Measurements from ENCODE around the gene C14orf93.
"Not testable (repeated sequence)": the region's sequence is repeated elsewhere in the genome, so short reads cannot be mapped to it uniquely, and the experiment has no call there.

The C14orf93 gene

DNA sequence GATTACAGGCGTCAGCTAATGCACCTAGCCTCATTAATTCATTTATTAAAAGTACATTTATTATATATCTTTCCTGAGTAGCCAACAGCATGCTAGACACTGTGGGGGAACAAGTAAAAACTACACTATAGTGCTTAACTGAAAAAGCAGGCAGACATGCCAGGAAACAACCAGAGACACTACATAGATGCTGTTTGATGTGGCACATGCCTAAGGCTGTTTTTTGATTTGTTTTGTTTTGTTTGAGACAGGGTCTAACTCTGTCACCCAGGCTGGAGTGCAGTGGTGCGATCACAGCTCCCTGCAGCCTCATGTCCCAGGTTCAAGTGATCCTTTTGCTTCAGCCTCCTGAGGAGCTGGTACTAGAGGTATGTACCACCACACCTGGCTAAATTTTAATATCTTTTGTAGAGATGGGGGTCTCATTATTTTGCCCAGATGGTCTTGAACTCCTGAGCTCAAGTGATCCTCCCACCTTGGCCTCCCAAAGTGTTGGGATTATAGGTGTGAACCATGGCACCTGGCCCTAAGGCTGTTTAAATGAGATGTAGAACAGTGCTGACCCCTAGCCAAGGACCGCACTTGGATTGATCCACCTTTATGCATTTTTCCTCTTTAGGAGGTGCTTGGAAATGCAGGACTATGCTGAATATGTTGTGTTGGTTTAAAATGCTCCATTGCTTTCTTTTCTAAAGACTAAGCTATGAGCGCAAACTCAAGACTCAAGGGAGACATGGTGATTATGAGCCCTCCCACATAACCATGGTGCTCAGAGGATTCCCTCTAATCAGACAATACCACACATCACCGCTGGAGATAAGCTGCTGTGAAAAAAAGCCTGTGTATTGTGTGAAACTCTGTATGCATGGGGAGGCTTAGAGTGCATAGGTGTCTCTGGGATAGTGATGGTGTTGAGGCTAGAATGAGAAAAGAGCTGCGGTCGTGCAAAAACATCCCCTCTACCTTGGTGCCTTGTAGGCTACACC, 10.5 kb upstream of the C14orf93 start:
- Histone ChIP-seq H3K36me3 (no peaks in the 10 kb centered on the region), H3K4me3 (ENCODE audit: low read depth in 1 of 2, low read length in 1 of 2) (no peak overlapping the region), H3K4me1 (ENCODE audit: control insufficient read depth in 1 of 2, insufficient read depth in 1 of 2, low read depth in 1 of 2, low read length in 1 of 2) (peaks cover 5 to 9% of the 10 kb centered on the region in 2 experiments), H3K27ac (no peak overlapping the region), H3K9me3 (no peaks in the 10 kb centered on the region), H3K27me3 (no peaks in the 10 kb centered on the region)
- TF ChIP-seq, protein P1, sequence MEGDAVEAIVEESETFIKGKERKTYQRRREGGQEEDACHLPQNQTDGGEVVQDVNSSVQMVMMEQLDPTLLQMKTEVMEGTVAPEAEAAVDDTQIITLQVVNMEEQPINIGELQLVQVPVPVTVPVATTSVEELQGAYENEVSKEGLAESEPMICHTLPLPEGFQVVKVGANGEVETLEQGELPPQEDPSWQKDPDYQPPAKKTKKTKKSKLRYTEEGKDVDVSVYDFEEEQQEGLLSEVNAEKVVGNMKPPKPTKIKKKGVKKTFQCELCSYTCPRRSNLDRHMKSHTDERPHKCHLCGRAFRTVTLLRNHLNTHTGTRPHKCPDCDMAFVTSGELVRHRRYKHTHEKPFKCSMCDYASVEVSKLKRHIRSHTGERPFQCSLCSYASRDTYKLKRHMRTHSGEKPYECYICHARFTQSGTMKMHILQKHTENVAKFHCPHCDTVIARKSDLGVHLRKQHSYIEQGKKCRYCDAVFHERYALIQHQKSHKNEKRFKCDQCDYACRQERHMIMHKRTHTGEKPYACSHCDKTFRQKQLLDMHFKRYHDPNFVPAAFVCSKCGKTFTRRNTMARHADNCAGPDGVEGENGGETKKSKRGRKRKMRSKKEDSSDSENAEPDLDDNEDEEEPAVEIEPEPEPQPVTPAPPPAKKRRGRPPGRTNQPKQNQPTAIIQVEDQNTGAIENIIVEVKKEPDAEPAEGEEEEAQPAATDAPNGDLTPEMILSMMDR (IDR thresholded peaks at IDR 0.05) = no peak

DNA sequence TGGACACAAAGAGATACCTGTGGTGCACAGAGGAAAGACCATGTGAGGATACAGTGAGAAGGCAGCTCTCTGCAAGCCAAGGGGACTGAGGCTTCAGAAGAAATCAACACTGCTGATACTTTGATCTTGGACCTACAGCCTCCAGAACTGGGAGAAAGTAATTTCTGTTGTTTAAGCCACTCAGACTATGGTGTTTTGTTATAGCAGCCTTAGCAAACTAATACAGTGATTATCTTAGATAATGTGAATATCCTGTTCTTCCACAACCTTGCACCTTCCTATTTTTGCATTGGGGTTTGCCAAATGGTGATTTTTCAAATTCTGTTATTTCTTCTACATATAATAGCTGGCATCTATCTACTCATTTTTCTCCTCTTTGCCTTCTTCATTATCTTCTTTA, 8.2 kb upstream of the C14orf93 start:
- TF ChIP-seq, protein P1 (IDR thresholded peaks at IDR 0.05) = no peak

DNA sequence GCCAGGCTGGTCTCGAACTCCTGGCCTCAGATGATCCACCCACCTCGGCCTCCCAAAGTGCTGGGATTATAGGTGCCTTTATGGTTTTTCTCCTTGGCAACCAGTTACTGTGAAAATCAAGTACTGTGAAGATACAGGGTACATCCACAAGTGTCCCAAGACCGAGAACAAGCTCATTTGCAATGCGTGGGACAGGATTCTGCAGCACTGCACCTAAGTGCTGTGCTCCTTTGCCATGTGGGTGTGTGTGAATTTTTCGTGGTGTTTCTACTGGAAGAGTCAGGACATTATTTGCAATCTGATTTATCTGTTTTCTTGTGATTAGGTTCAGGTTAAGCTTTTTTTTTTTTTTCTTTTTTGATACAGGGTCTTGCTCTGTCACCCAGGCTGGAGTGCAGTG, 7.1 kb upstream of the C14orf93 start:
- Histone ChIP-seq H3K9me3 (no peaks in the 10 kb centered on the region), H3K4me3 (ENCODE audit: low read depth in 1 of 2, low read length in 1 of 2) (no peak overlapping the region), H3K4me1 (ENCODE audit: control insufficient read depth in 1 of 2, insufficient read depth in 1 of 2, low read depth in 1 of 2, low read length in 1 of 2) (no peaks in the 10 kb centered on the region), H3K27ac (no peak overlapping the region), H3K36me3 (no peaks in the 10 kb centered on the region), H3K27me3 (no peaks in the 10 kb centered on the region)
- TF ChIP-seq, protein P1 (IDR thresholded peaks at IDR 0.05) = no peak

More for the DNA sequence above, 8.2 kb upstream of the C14orf93 start:
- Histone ChIP-seq H3K4me1 (ENCODE audit: control insufficient read depth in 1 of 2, insufficient read depth in 1 of 2, low read depth in 1 of 2, low read length in 1 of 2) (no peaks in the 10 kb centered on the region), H3K27me3 (no peaks in the 10 kb centered on the region), H3K4me3 (ENCODE audit: low read depth in 1 of 2, low read length in 1 of 2) (no peak overlapping the region), H3K9me3 (no peaks in the 10 kb centered on the region), H3K27ac (no peak overlapping the region), H3K36me3 (no peaks in the 10 kb centered on the region)

DNA sequence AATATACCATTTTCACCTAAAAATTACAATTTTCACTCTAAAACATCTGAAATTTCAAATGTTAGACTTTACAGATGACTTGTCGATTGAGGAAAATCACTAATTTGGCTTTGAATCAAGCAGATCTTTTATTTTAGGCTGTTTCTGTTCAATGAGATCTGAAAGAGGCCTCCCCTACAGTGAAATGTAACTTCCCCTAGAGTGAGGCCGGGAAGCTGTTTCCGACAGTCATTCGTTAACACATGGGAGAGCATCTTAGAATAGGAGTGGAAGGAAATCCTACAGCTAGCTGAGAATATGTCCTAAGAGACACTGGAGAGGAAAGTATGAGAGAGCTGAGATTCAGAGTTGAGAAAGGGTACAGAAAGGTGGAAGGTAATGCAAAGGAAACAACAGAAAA, 5.7 kb upstream of the C14orf93 start:
- TF ChIP-seq, protein P1 (IDR thresholded peaks at IDR 0.05) = no peak
- Histone ChIP-seq H3K27me3 (no peaks in the 10 kb centered on the region), H3K4me3 (ENCODE audit: low read depth in 1 of 2, low read length in 1 of 2) (no peak overlapping the region), H3K36me3 (no peaks in the 10 kb centered on the region), H3K9me3 (no peaks in the 10 kb centered on the region), H3K27ac (no peak overlapping the region), H3K4me1 (ENCODE audit: control insufficient read depth in 1 of 2, insufficient read depth in 1 of 2, low read depth in 1 of 2, low read length in 1 of 2) (peaks cover under 1% of the 10 kb centered on the region in 2 experiments)

DNA sequence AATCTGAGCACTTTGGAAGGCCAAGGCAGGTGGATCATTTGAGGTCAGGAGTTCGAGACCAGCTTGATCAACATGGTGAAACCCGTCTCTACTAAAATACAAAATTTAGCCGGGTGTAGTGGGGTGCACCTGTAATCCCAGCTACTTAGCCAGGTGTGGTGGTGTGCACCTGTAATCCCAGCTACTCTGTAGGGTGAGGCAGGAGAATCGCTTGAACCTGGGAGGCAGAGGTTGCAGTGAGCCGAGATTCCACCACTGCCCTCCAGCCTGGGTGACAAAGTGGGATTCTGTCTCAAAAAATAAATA, 3.8 kb upstream of the C14orf93 start:
- H3K4me1 ChIP-seq (ENCODE audit: control insufficient read depth in 1 of 2, insufficient read depth in 1 of 2, low read depth in 1 of 2, low read length in 1 of 2) = peaks cover 14 to 15% of the 10 kb centered on the region in 2 experiments
- not testable (repeated sequence) for H3K9me3 ChIP-seq; H3K36me3 ChIP-seq; H3K4me3 ChIP-seq (ENCODE audit: low read depth in 1 of 2, low read length in 1 of 2); H3K27me3 ChIP-seq; H3K27ac ChIP-seq

DNA sequence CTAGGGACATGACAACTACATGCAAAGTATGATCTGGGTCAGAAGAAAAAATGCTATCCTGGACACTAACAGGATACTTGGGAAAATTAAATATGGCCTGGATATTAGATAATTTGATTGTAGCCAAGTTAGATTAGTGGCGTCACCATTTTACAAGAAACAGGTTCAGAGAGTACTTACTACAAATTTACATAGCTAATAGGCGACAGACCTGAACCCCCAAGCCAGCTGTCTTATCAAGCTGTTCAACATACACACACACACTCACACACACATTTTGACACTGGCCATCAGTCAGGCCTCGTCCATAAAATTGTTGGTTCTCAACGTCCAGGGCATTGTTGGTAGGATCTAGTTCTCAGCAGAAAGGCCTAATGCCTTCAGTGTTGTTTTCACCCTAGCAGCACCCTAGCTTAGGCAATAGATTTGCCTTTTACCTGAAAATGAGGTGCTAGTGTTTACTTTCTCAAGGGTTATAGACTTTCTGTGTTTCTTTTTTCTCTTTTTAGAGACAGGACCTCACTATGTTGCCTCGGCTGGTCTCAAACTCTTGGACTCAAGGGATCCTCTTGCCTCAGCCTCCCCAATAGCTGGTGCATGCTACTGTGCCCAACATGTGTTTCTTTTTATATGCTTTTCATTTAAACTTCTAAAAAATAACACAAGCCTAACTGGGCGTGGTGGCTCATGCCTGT, 3.3 kb upstream of the C14orf93 start:
- Histone ChIP-seq H3K4me1 (ENCODE audit: control insufficient read depth in 1 of 2, insufficient read depth in 1 of 2, low read depth in 1 of 2, low read length in 1 of 2) (peaks cover 14 to 20% of the 10 kb centered on the region in 2 experiments), H3K4me3 (ENCODE audit: low read depth in 1 of 2, low read length in 1 of 2) (no peak overlapping the region), H3K27me3 (no peaks in the 10 kb centered on the region), H3K27ac (no peak overlapping the region), H3K9me3 (no peaks in the 10 kb centered on the region), H3K36me3 (no peaks in the 10 kb centered on the region)
- TF ChIP-seq, protein P1 (IDR thresholded peaks at IDR 0.05) = no peak
